Neural progenitor cell (in vitro differentiated cells): ENCODE results near the gene SBSN. TPM values are rescaled to one million over a fixed set of nuclear protein-coding genes. Genes with fewer than 3 reads are reported as not detected.

Experiments used
- DNase-seq: peaks from one replicate; pipeline ENCODE4 v3.0.0-alpha.2; 2016; ENCODE audit warnings: low spot score
- H2AFZ ChIP-seq: fragments of 200-600 bp; sonication (generic); replicated peaks from 2 replicates; pipeline ENCODE4 v1.6.1; 2016; ENCODE audit warnings: antibody characterized with exemption
- H3F3A ChIP-seq: fragments of 200-600 bp; sonication (generic); 2 replicates; pipeline ENCODE4 v1.6.1; 2016; ENCODE audit warnings: antibody characterized with exemption, low read depth
- H3K27ac ChIP-seq: fragments of 200-600 bp; sonication (generic); 2 replicates; pipeline ENCODE4 v1.5.1; 2016; ENCODE audit warnings: mild to moderate bottlenecking
- H3K27me3 ChIP-seq: fragments of 200-600 bp; sonication (generic); 2 replicates; pipeline ENCODE4 v1.6.1; 2016; ENCODE audit warnings: mild to moderate bottlenecking, moderate library complexity
- H3K36me3 ChIP-seq: fragments of 200-600 bp; sonication (generic); 2 replicates; pipeline ENCODE4 v1.5.1; 2016
- H3K4me1 ChIP-seq: fragments of 200-600 bp; sonication (generic); 2 replicates; pipeline ENCODE4 v1.6.1; 2016; ENCODE audit warnings: mixed run types
- H3K4me2 ChIP-seq: fragments of 200-600 bp; sonication (generic); 2 replicates; pipeline ENCODE4 v1.6.1; 2016
- H3K4me3 ChIP-seq: fragments of 200-600 bp; sonication (generic); 2 replicates; pipeline ENCODE4 v1.5.1; 2016
- H3K79me2 ChIP-seq: fragments of 200-600 bp; sonication (generic); 2 replicates; pipeline ENCODE4 v1.6.1; 2016; ENCODE audit warnings: low read depth
- H3K9ac ChIP-seq: fragments of 200-600 bp; sonication (generic); 2 replicates; pipeline ENCODE4 v1.6.1; 2016
- H3K9me3 ChIP-seq: fragments of 200-600 bp; sonication (generic); 2 replicates; pipeline ENCODE4 v1.5.1; 2016; ENCODE audit warnings: low read depth
- H4K20me1 ChIP-seq: fragments of 200-600 bp; sonication (generic); 2 replicates; pipeline ENCODE4 v1.6.1; 2016; ENCODE audit warnings: low read depth
- H3K27ac Mint-ChIP-seq: 3 replicates; pipeline ENCODE4 v1.8.0; 2021; ENCODE audit warnings: mixed read lengths
- H3K27me3 Mint-ChIP-seq: 2 replicates; pipeline ENCODE4 v1.8.0; 2022; ENCODE audit warnings: low read depth, mild to moderate bottlenecking, inconsistent platforms, moderate library complexity, mixed read lengths; ENCODE audit not compliant: insufficient read depth
- H3K36me3 Mint-ChIP-seq: 3 replicates; pipeline ENCODE4 v1.8.0; 2021; ENCODE audit warnings: mixed read lengths
- H3K4me1 Mint-ChIP-seq: 3 replicates; pipeline ENCODE4 v1.8.0; 2021; ENCODE audit warnings: mixed read lengths
- H3K4me3 Mint-ChIP-seq: 3 replicates; pipeline ENCODE4 v1.8.0; 2021; ENCODE audit warnings: mild to moderate bottlenecking, moderate library complexity, mixed read lengths
- H3K9me3 Mint-ChIP-seq: 3 replicates; pipeline ENCODE4 v1.8.0; 2020; ENCODE audit warnings: mixed read lengths
- EZH2 ChIP-seq: fragments of 200-600 bp; sonication (generic); IDR thresholded peaks from 2 replicates; pipeline ENCODE4 v1.6.1; 2017; ENCODE audit warnings: antibody characterized with exemption, mild to moderate bottlenecking, moderate library complexity
- EZH2phosphoT487 ChIP-seq: fragments of 200-600 bp; sonication (generic); IDR thresholded peaks from 2 replicates; pipeline ENCODE4 v1.6.1; 2017; ENCODE audit warnings: antibody characterized with exemption
- total RNA-seq: library from RNA; depleted of rRNA; stranded (reverse); fragments of >200 nt; gene quantifications from 2 replicates; pipeline ENCODE4 v1.2.3, GENCODE V29; 2015; ENCODE audit warnings: low replicate concordance
- TF ChIP-seq, protein P1 (sequence below): fragments of 200-600 bp; sonication (generic); IDR thresholded peaks from 2 replicates; pipeline ENCODE4 v1.5.1; 2017; ENCODE audit warnings: antibody characterized with exemption, mild to moderate bottlenecking

The SBSN gene
- total RNA-seq, 1 donor from 2014 or later = not detected

DNA sequence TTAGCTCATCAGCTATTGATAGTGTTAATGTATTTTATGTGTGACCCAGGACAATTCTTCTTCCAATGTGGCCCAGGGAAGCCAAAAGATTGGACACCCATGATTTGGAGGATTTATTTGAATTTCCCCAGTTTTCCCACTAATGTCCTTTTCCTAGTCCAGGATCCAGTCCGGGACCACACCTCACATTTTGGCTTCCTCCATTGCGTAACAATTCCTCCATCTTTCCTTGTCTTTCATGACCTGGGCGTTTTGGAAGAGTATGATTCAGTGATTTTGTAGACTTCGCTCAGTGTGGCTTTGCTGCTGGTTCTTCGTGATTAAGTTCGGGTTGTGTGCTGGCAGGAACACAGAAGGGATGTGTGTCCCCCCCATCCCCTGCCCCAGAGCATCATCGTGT lies 38.6 kb upstream of the SBSN start:
- Histone ChIP-seq H4K20me1 (no peaks in the 10 kb centered on the region), H3K79me2 (no peaks in the 10 kb centered on the region), H3K4me2 (no peak overlapping the region), H3K4me1 (no peaks in the 10 kb centered on the region), H3K9ac (no peak overlapping the region), H2AFZ (no peak overlapping the region), H3K9me3 (no peaks in the 10 kb centered on the region), H3K27ac (no peak overlapping the region), H3K4me3 (no peak overlapping the region), H3F3A (no peaks in the 10 kb centered on the region), H3K27me3 (peaks cover 26% of the 10 kb centered on the region), H3K36me3 (no peaks in the 10 kb centered on the region)
- H3K27ac Mint-ChIP-seq = no peak overlapping the region
- no peaks in the 10 kb centered on the region for H3K9me3 Mint-ChIP-seq
- H3K4me3 Mint-ChIP-seq = no peak overlapping the region
- TF ChIP-seq, protein P1, sequence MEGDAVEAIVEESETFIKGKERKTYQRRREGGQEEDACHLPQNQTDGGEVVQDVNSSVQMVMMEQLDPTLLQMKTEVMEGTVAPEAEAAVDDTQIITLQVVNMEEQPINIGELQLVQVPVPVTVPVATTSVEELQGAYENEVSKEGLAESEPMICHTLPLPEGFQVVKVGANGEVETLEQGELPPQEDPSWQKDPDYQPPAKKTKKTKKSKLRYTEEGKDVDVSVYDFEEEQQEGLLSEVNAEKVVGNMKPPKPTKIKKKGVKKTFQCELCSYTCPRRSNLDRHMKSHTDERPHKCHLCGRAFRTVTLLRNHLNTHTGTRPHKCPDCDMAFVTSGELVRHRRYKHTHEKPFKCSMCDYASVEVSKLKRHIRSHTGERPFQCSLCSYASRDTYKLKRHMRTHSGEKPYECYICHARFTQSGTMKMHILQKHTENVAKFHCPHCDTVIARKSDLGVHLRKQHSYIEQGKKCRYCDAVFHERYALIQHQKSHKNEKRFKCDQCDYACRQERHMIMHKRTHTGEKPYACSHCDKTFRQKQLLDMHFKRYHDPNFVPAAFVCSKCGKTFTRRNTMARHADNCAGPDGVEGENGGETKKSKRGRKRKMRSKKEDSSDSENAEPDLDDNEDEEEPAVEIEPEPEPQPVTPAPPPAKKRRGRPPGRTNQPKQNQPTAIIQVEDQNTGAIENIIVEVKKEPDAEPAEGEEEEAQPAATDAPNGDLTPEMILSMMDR = no peak
- TF ChIP-seq EZH2 (no peak), EZH2phosphoT487 (no peak)
- DNase-seq = no peak
- H3K4me1 Mint-ChIP-seq = peaks cover 2% of the 10 kb centered on the region
- H3K27me3 Mint-ChIP-seq = peaks cover 3% of the 10 kb centered on the region
- H3K36me3 Mint-ChIP-seq = no peaks in the 10 kb centered on the region

DNA sequence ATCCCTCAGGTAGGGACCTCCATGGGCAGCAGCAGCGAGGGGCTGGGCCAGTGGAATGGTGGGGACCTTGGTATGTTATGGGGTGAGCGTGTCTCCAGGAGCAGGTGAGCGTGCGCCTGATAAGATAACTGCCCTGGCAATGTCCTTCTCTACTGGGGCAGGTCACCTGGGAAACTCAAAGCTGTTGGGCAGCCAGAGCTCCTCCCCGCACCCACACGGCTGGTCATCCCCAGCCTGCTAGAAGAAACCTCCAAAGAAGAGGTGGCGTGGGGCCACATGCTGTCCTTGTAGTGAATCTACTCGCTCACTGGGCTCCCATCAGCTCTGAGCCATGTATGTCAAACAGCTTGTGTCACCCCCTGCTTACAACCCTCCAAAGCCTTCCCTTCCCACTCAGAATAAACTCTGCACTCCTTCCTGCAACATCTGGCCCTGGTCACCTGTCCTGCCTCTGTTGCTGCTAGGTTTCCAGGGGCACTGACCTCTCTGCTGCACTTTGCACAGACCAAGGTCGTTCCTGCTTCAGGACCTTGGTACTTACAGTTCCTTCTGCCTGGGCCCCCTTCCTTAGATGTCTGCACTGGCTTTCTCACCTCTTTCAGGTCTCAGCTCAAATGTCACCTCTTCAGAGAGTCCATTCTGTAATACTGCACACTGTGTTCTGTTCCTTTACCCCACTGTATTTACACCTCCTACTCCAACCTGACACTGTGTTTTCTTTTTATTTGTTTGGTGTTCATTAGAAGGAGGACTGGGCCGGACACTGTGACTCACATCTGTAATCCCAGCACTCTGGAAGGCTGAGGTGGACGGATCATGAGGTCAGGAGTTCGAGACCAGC lies 37.1 kb upstream of the SBSN start:
- Histone ChIP-seq H3K9ac (no peak overlapping the region), H3K4me3 (no peak overlapping the region), H3K27me3 (peaks cover 32% of the 10 kb centered on the region), H3K27ac (no peak overlapping the region), H4K20me1 (no peaks in the 10 kb centered on the region), H3K9me3 (no peaks in the 10 kb centered on the region), H3K4me1 (no peaks in the 10 kb centered on the region), H3K4me2 (no peak overlapping the region), H2AFZ (no peak overlapping the region), H3K79me2 (no peaks in the 10 kb centered on the region), H3K36me3 (no peaks in the 10 kb centered on the region), H3F3A (no peaks in the 10 kb centered on the region)
- Mint-ChIP-seq H3K9me3 (no peaks in the 10 kb centered on the region), H3K4me1 (no peaks in the 10 kb centered on the region), H3K27me3 (peaks cover 13% of the 10 kb centered on the region), H3K27ac (no peak overlapping the region), H3K36me3 (no peaks in the 10 kb centered on the region), H3K4me3 (no peak overlapping the region)
- DNase-seq = no peak
- no peak for TF ChIP-seq EZH2
- TF ChIP-seq, protein P1 = no peak
- TF ChIP-seq EZH2phosphoT487 = no peak

DNA sequence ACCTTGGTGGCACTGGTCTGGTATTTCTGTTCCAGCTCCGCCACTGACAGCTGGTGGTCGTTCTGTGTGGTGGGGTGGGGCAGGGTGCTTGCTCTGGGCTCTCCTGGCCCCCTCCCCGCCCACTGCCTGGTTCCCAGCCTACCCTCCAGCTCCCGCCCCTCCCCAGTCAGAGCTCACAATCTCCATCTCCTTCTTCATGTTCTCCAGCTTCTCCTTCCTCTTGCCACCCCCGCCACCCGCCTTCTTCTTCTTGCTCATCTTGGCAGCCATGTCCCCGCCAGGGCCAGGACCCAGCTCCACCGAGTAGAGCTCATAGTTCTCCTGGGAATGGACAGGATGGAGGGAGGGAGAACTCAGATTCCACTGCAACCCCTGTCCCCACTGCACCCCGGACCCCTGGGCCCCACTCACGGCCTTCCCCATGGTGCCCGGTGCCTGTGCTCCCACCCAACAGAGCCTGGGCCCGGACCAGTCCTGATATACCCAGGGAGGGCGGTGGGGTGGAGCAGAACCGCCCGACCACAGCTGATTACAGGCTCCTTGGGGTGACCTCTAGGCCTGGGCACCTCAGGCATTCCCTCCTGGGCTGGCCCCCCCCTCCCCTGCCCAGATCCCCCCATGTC lies 35.2 kb upstream of the SBSN start, which contains the start of gene ATP4A:
ATP4A (minus strand) TSS at position 452 of the 623 bp plus-strand sequence; CDS start at position 423, 29 bp downstream.
- peaks cover 24% of the 10 kb centered on the region for H3K27me3 Mint-ChIP-seq
- H3K27ac Mint-ChIP-seq = no peak within 1 kb of the TSS
- DNase-seq = no peak
- no peak within 1 kb of the TSS for H3K27ac ChIP-seq
- no peaks in the 10 kb centered on the region for H3K4me1 ChIP-seq
- no peak within 1 kb of the TSS for H2AFZ ChIP-seq
- H3K4me2 ChIP-seq = no peak within 1 kb of the TSS
- no peak within 1 kb of the TSS for H3K9ac ChIP-seq
- H3K27me3 ChIP-seq = peaks cover 51% of the 10 kb centered on the region
- H3K9me3 ChIP-seq = no peaks in the 10 kb centered on the region
- H3K36me3 Mint-ChIP-seq = no peaks in the 10 kb centered on the region
- no peaks in the 10 kb centered on the region for H3K79me2 ChIP-seq
- H3K9me3 Mint-ChIP-seq = no peaks in the 10 kb centered on the region
- TF ChIP-seq, protein P1 = no peak
- TF ChIP-seq EZH2 (no peak), EZH2phosphoT487 (no peak)
- H3K4me3 Mint-ChIP-seq = no peak within 1 kb of the TSS
- no peak within 1 kb of the TSS for H3K4me3 ChIP-seq
- no peaks in the 10 kb centered on the region for H3K36me3 ChIP-seq
- no peaks in the 10 kb centered on the region for H4K20me1 ChIP-seq
- no peaks in the 10 kb centered on the region for H3F3A ChIP-seq
- H3K4me1 Mint-ChIP-seq = no peaks in the 10 kb centered on the region
